Ishikawa (cell line): ENCODE measurements around the gene EML1.

ENCODE experiments used
- EGR1 ChIP-seq: IDR thresholded peaks from 2 replicates; pipeline ENCODE4 v1.6.1; 2012
- EP300 ChIP-seq: IDR thresholded peaks from 2 replicates; pipeline ENCODE4 v1.6.1; 2012; ENCODE audit warnings: borderline replicate concordance
- FOXM1 ChIP-seq: IDR thresholded peaks from 2 replicates; pipeline ENCODE4 v1.6.1; 2012; ENCODE audit warnings: low read depth, borderline replicate concordance
- MAX ChIP-seq: IDR thresholded peaks from 2 replicates; pipeline ENCODE4 v1.6.1; 2012
- RAD21 ChIP-seq: IDR thresholded peaks from 2 replicates; pipeline ENCODE4 v1.6.1; 2012; ENCODE audit warnings: low read depth
- REST ChIP-seq: IDR thresholded peaks from 2 replicates; pipeline ENCODE4 v1.6.1; 2012; ENCODE audit warnings: low read depth, mild to moderate bottlenecking
- TAF1 ChIP-seq: IDR thresholded peaks from 2 replicates; pipeline ENCODE4 v1.6.1; 2012; ENCODE audit warnings: low read depth, mild to moderate bottlenecking
- TCF12 ChIP-seq: IDR thresholded peaks from 2 replicates; pipeline ENCODE4 v1.6.1; 2012; ENCODE audit warnings: low read depth
- TEAD4 ChIP-seq: IDR thresholded peaks from 2 replicates; pipeline ENCODE4 v1.6.1; 2012
- YY1 ChIP-seq: IDR thresholded peaks from 2 replicates; pipeline ENCODE4 v1.6.1; 2012; ENCODE audit warnings: low read depth
- ZBTB7A ChIP-seq: IDR thresholded peaks from 2 replicates; pipeline ENCODE4 v1.6.1; 2012; ENCODE audit warnings: low read depth
- TF ChIP-seq, protein P1 (sequence below): IDR thresholded peaks from 2 replicates; pipeline ENCODE4 v1.6.1; 2012

DNA sequence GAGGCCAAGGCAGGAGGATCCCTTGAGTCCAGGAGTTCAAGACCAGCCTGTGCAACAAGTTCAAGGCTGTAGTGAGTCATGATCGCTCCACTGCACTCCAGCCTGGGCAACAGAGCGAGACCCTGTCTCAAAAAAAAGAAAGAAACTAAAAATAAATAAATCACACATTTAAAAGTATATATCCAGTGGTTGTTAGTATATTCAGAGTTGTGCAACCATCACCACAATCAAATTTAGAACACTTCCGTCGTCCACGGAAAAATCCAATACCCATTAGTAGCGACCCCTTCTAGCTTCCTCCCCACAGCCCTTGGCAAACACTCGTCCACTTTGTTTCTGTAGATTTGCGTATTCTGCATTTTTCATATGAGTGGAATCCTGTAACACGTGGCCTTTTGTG, 44.7 kb upstream of the EML1 start:
- TF ChIP-seq REST, result no peak
- TF ChIP-seq TAF1, result no peak
- TF ChIP-seq, protein P1, sequence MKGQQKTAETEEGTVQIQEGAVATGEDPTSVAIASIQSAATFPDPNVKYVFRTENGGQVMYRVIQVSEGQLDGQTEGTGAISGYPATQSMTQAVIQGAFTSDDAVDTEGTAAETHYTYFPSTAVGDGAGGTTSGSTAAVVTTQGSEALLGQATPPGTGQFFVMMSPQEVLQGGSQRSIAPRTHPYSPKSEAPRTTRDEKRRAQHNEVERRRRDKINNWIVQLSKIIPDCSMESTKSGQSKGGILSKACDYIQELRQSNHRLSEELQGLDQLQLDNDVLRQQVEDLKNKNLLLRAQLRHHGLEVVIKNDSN, result no peak
- TF ChIP-seq TCF12, result no peak
- TF ChIP-seq RAD21, result no peak
- no peak for TF ChIP-seq EGR1
- TF ChIP-seq YY1, result no peak
- TF ChIP-seq ZBTB7A, result no peak
- TF ChIP-seq EP300, result no peak
- no peak for TF ChIP-seq FOXM1
- TF ChIP-seq MAX, result no peak
- TF ChIP-seq TEAD4, result no peak
